Rectal smooth muscle tissue (tissue), 1 donor: ENCODE data around the gene SUGCT.

ENCODE experiments used
- H3K27ac ChIP-seq: one replicate; pipeline ENCODE4 v1.7.0; 2013; ENCODE audit warnings: low read depth, low read length, inconsistent platforms
- H3K27me3 ChIP-seq: one replicate; pipeline ENCODE4 v1.7.0; 2013; ENCODE audit warnings: low read length; ENCODE audit not compliant: control insufficient read depth, insufficient read depth
- H3K36me3 ChIP-seq: one replicate; pipeline ENCODE4 v1.7.0; 2013; ENCODE audit warnings: low read length; ENCODE audit not compliant: control insufficient read depth, insufficient read depth
- H3K4me1 ChIP-seq: one replicate; pipeline ENCODE4 v1.7.0; 2013; ENCODE audit warnings: low read length; ENCODE audit not compliant: control insufficient read depth, insufficient read depth
- H3K4me3 ChIP-seq: one replicate; pipeline ENCODE4 v1.7.0; 2013; ENCODE audit warnings: low read length
- H3K9ac ChIP-seq: one replicate; pipeline ENCODE4 v1.7.0; 2013; ENCODE audit warnings: low read length

The SUGCT gene

DNA sequence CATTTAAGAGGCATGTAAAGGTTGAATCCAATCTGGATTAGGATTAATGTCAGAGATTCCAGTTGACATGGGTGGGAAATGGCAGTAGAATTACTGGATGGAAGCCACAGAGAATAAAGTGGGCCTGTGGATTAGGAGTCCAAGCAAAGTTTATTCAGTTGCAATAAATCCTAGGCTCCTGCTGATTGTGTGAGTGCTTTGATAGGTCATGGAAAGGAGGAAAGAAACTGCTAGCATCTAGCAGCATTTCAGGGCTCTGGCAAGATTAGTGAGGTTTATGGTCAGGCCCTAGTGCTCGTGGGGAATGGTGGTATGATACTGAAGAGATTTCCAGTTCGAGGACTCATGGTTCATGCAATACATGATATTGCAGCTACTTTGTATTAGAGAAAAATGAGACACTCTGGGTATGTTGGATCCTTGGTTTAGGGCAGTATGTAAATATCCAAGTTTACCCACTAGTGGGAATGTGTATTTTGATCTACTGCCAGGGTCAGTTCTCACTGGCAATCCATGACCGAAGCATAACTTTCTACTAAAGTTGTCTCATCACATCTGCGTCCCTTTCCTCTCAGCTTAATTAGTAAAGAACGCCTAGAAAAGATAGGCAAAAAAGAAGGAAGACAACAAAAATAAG, 235.0 kb downstream of the SUGCT start:
- no peaks in the 10 kb centered on the region for H3K4me1 ChIP-seq
- no peak overlapping the region for H3K9ac ChIP-seq
- no peak overlapping the region for H3K4me3 ChIP-seq
- H3K27ac ChIP-seq: no peak overlapping the region
- H3K36me3 ChIP-seq: no peaks in the 10 kb centered on the region
- H3K27me3 ChIP-seq: no peaks in the 10 kb centered on the region

DNA sequence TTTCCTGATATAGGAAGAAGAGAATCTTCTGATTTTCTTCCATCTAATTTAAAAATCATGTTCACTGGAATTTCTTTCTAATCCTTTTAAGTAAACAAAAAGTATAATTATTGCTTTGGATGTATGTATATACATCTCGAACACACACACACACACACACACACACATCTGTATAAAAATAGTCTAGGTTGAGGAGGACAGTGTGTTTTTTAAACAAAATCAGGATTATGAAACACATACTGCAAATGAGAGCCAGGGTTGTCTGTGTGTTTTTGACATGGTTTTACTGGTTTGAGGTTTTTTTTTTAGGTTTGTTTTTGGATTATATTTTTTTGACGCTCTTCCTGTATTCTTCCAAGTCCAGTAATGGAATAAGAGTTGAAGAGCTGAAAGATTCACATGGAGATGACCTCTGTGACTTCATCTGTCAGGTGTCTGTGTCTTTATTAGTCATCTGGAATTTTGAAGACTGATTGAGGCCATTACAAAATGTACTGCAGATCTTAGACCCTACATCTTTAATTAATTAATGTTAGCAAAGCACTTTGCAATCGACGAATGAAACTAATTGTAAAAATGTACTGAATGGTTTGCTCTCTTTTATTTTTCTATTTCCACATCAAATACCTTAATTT, 237.1 kb downstream of the SUGCT start:
- no peaks in the 10 kb centered on the region for H3K36me3 ChIP-seq
- H3K9ac ChIP-seq: no peak overlapping the region
- H3K4me3 ChIP-seq: no peak overlapping the region
- H3K27ac ChIP-seq: no peak overlapping the region
- no peaks in the 10 kb centered on the region for H3K27me3 ChIP-seq
- no peaks in the 10 kb centered on the region for H3K4me1 ChIP-seq

DNA sequence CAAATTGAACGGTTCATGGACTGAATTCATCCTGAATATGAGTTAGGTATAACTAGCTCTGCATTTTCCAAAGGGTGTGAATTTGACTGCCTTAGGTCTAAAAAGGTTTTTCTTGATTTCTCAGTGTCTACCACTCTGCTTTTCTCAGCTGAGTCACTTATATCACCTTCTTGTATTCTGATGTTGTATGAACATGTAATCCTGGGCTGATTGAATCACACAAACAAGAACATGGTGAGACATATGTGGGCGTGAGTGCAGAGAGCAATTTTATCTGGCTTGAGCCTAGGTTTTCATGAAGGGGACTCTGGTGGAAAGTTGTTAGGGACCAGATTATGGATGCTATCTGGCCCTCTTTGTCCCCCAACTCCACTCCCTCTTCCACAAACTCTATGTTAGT, 239.8 kb downstream of the SUGCT start:
- no peak overlapping the region for H3K27ac ChIP-seq

DNA sequence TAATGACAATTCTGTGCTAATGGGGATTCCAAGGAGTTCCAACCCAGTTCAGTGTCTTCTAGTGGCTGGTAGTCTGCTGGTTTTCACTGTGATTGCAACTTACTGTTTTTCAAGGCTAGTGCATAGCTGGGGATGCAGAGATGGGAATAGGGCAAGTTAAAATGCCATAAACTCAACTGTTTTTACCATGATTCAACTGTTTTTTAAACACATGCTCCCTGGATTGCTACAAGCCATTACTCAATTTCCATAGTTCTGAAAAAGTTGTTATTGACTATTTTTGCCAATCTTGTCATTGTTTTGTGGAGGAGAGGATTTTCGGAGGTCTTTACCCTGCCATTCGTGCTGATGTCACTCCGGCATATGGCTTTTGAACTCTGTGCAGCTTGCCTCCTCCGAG, 245.3 kb downstream of the SUGCT start:
- H3K27ac ChIP-seq: no peak overlapping the region
- H3K4me3 ChIP-seq: no peak overlapping the region
- no peaks in the 10 kb centered on the region for H3K4me1 ChIP-seq
- no peaks in the 10 kb centered on the region for H3K27me3 ChIP-seq
- no peaks in the 10 kb centered on the region for H3K36me3 ChIP-seq
- H3K9ac ChIP-seq: no peak overlapping the region

More for the DNA sequence above, 239.8 kb downstream of the SUGCT start:
- no peaks in the 10 kb centered on the region for H3K36me3 ChIP-seq
- no peaks in the 10 kb centered on the region for H3K27me3 ChIP-seq
- H3K4me1 ChIP-seq: no peaks in the 10 kb centered on the region
- no peak overlapping the region for H3K4me3 ChIP-seq
- no peak overlapping the region for H3K9ac ChIP-seq

- H3K4me3 ChIP-seq: no peak overlapping the region
- H3K27me3 ChIP-seq: no peaks in the 10 kb centered on the region
- no peak overlapping the region for H3K27ac ChIP-seq
Observed at GRCh38 chr7:40382145-40382544, 247.3 kb downstream of the SUGCT start.

DNA sequence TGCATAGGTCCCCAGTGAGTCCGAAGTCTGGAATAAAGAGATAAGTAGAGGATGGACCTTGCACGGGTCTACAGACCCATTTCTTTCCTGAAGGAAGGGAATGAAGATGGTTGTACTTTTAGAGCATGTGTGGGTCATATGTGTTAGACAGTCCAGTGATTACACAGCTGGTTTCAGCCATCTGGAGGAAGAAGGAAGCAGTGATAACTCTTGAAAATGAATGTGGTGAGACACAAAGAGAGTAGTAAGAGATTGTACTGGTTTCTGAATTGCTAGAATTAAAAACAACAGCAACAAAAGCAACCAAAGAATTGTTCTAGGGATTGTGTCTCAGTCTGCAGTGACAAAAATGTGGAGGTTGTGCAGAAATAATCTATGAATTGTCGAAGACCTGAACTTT, 258.9 kb downstream of the SUGCT start:
- Histone ChIP-seq H3K9ac (no peak overlapping the region), H3K4me3 (no peak overlapping the region), H3K4me1 (peaks cover 7% of the 10 kb centered on the region), H3K27ac (no peak overlapping the region), H3K36me3 (no peaks in the 10 kb centered on the region), H3K27me3 (no peaks in the 10 kb centered on the region)

More at GRCh38 chr7:40382145-40382544, 247.3 kb downstream of the SUGCT start:
- Histone ChIP-seq H3K4me1 (no peaks in the 10 kb centered on the region), H3K36me3 (no peaks in the 10 kb centered on the region), H3K9ac (no peak overlapping the region)

GRCh38 chr7:40394400-40394799, 259.6 kb downstream of the SUGCT start:
- Histone ChIP-seq H3K27me3 (no peaks in the 10 kb centered on the region), H3K36me3 (no peaks in the 10 kb centered on the region), H3K4me3 (no peak overlapping the region), H3K4me1 (peaks cover 7% of the 10 kb centered on the region), H3K9ac (no peak overlapping the region), H3K27ac (no peak overlapping the region)

DNA sequence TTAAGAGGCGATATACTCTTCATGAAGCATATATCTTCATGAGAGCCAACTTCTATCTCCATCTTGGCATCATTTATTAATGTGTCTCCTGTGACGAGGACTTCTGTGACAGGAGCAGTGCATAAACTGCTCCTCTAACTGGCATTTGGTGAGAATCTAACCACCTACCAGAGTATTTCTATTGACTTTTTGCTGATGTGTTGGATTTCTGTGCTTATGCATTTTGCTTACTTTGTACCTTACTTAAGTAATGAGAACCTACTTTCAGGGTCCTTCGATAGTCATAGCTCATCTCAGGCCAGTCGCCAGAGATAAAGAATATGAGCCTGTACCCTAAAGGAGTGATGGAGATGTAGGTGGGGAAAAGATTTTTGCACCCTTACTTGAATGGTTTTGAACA, 265.7 kb downstream of the SUGCT start:
- H3K36me3 ChIP-seq: no peaks in the 10 kb centered on the region
- H3K27me3 ChIP-seq: no peaks in the 10 kb centered on the region
- H3K9ac ChIP-seq: no peak overlapping the region
- peaks cover 7% of the 10 kb centered on the region for H3K4me1 ChIP-seq
- H3K4me3 ChIP-seq: no peak overlapping the region
- no peak overlapping the region for H3K27ac ChIP-seq

DNA sequence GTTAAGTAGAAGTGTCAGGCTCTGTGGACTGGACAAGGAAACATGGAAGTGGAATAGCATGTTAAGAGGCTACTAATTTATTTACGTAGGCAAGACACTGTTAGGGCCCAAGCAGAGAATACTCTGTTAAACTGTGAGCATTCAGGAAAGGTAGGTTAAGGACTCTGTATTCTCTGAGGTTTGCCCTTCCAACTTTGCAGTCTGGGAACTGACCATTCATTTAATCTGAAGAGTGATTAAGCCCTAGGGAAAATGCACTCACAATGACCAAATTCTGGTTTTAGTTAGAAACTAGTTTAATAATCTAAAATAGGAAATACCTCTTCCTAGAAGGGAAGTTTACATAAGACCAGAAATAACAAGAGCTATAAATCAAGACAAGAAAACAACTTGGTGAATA, 266.6 kb downstream of the SUGCT start:
- H3K4me3 ChIP-seq: no peak overlapping the region
- no peaks in the 10 kb centered on the region for H3K36me3 ChIP-seq
- H3K9ac ChIP-seq: no peak overlapping the region
- no peaks in the 10 kb centered on the region for H3K27me3 ChIP-seq
- H3K27ac ChIP-seq: no peak overlapping the region
- peaks cover 6% of the 10 kb centered on the region for H3K4me1 ChIP-seq

- H3K9ac ChIP-seq: no peak overlapping the region
Observed at GRCh38 chr7:40402661-40403060, 267.9 kb downstream of the SUGCT start.

DNA sequence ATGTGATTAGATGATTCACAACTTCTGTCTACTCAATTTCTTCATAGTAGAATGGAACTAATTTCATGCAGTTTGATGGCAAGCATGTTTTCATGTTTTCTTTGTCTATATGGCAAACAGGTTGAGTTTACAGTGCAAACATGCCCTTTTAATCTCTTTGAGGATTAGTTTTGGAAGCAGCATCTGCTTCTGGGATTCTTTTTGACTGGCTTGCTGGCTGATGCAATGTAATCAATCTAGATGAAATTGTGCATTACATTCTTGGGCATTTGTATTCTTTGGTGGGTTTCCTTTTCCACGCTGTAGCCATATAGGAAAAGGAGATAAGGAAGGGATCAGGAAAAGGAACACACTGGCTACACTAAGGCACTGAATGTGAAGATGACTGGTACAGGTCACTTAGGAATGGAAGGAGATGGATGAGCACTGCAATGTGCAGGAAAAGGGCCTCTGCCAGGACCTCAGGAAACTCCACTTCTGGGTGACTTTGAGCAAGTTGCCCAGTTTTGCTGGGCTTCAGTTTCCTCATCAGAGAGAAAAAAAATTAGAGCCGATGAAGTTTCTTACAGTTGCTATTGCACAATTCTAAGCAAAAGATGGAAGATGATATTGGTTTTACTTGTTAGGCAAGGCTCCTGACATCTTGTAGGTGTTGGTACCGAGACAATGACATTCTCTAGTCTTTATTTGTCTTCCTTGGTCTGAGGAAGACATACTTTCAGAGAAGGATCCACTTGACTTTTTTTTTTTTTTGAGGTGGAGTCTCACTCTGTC, 269.1 kb downstream of the SUGCT start:
- H3K27me3 ChIP-seq: no peaks in the 10 kb centered on the region
- no peak overlapping the region for H3K4me3 ChIP-seq
- no peaks in the 10 kb centered on the region for H3K4me1 ChIP-seq
- no peaks in the 10 kb centered on the region for H3K36me3 ChIP-seq
- H3K27ac ChIP-seq: no peak overlapping the region
- no peak overlapping the region for H3K9ac ChIP-seq

More at GRCh38 chr7:40402661-40403060, 267.9 kb downstream of the SUGCT start:
- Histone ChIP-seq H3K36me3 (no peaks in the 10 kb centered on the region), H3K4me3 (no peak overlapping the region), H3K27me3 (no peaks in the 10 kb centered on the region), H3K27ac (no peak overlapping the region), H3K4me1 (no peaks in the 10 kb centered on the region)

GRCh38 chr7:40405991-40406390, 271.2 kb downstream of the SUGCT start:
- Histone ChIP-seq H3K36me3 (no peaks in the 10 kb centered on the region), H3K27ac (no peak overlapping the region), H3K27me3 (no peaks in the 10 kb centered on the region), H3K4me3 (no peak overlapping the region), H3K4me1 (no peaks in the 10 kb centered on the region), H3K9ac (no peak overlapping the region)
